Keratinocyte (primary cell): ENCODE data around the gene CAPN5. TPM values are rescaled to one million over a fixed set of nuclear protein-coding genes. Genes with fewer than 3 reads are reported as not detected.

ENCODE experiments used
- DNase-seq: peaks from one replicate; pipeline ENCODE4 v3.0.0-alpha.2; 2011; ENCODE audit warnings: low read depth, missing footprints, low spot score
- FAIRE-seq: peaks from 2 replicates; lab custom pipeline; 2011; peaks lifted over from hg19 to GRCh38; lab: Jason Lieb, UNC
- H2AFZ ChIP-seq: 2 replicates; pipeline ENCODE4 v1.6.0; 2012; ENCODE audit warnings: low read length, control low read depth, inconsistent platforms; ENCODE audit not compliant: control insufficient read depth
- H3K27ac ChIP-seq: 2 replicates; pipeline ENCODE4 v1.5.1; 2011; ENCODE audit warnings: low read length; ENCODE audit not compliant: control insufficient read depth, insufficient read depth
- H3K27me3 ChIP-seq: 3 replicates; pipeline ENCODE4 v1.6.0; 2011; ENCODE audit warnings: low read length; ENCODE audit not compliant: control insufficient read depth, insufficient read depth; ENCODE audit errors: extremely low read depth
- H3K36me3 ChIP-seq, 2 experiments: 2 replicates in 1 of 2; 3 replicates in 1 of 2; pipeline ENCODE4 v1.5.1; 2011; ENCODE audit warnings: low read length in 2 of 2, mild to moderate bottlenecking in 1 of 2; ENCODE audit not compliant: control insufficient read depth in 2 of 2, insufficient read depth in 2 of 2; ENCODE audit errors: extremely low read depth in 1 of 2
- H3K4me1 ChIP-seq: 3 replicates; pipeline ENCODE4 v1.5.1; 2011; ENCODE audit warnings: low read length; ENCODE audit not compliant: control insufficient read depth, insufficient read depth; ENCODE audit errors: extremely low read depth
- H3K4me2 ChIP-seq: 3 replicates; pipeline ENCODE4 v1.6.0; 2011; ENCODE audit warnings: low read depth, low read length; ENCODE audit not compliant: control insufficient read depth, insufficient read depth; ENCODE audit errors: extremely low read depth
- H3K4me3 ChIP-seq, 3 experiments: fragments of 200-600 bp in 1 of 3; sonication (generic) in 1 of 3; 2 replicates in 2 of 3; 3 replicates in 1 of 3; pipeline ENCODE4 v1.5.1; 2011 to 2016; ENCODE audit warnings: low read length in 3 of 3, mild to moderate bottlenecking in 3 of 3, control low read depth in 2 of 3, inconsistent platforms in 1 of 3, low read depth in 1 of 3, mixed read lengths in 1 of 3, mixed run types in 1 of 3, moderate library complexity in 1 of 3; ENCODE audit not compliant: control insufficient read depth in 2 of 3, insufficient read depth in 2 of 3; ENCODE audit errors: extremely low read depth in 1 of 3
- H3K79me2 ChIP-seq: 2 replicates; pipeline ENCODE4 v1.6.0; 2012; ENCODE audit warnings: low read length; ENCODE audit not compliant: control insufficient read depth, insufficient read depth
- H3K9ac ChIP-seq: 3 replicates; pipeline ENCODE4 v1.6.0; 2011; ENCODE audit warnings: low read length; ENCODE audit not compliant: control insufficient read depth, insufficient read depth; ENCODE audit errors: extremely low read depth
- H3K9me1 ChIP-seq: 3 replicates; pipeline ENCODE4 v1.6.0; 2011; ENCODE audit warnings: low read length; ENCODE audit not compliant: control insufficient read depth, insufficient read depth; ENCODE audit errors: extremely low read depth
- H3K9me3 ChIP-seq: 2 replicates; pipeline ENCODE4 v1.5.1; 2012; ENCODE audit warnings: low read depth, low read length; ENCODE audit not compliant: control insufficient read depth
- H4K20me1 ChIP-seq: 3 replicates; pipeline ENCODE4 v1.6.0; 2011; ENCODE audit warnings: low read length; ENCODE audit not compliant: control insufficient read depth, insufficient read depth; ENCODE audit errors: extremely low read depth
- EZH2 ChIP-seq: IDR thresholded peaks from one replicate; pipeline ENCODE4 v1.6.1; 2012; ENCODE audit warnings: inconsistent platforms, mild to moderate bottlenecking, low read length, moderate library complexity
- dilution Hi-C: fragments of 300-500 bp; cut with MboI; formaldehyde crosslinking; loops from one replicate; pipeline ENCODE4 v1.7.0; 2020; ENCODE audit warnings: low sequenced_read_pairs; ENCODE audit not compliant: extremely low pct_ligation_motif_present
- polyA plus RNA-seq, 5 experiments: library from polyadenylated mRNA; depleted of rRNA in 3 of 5; stranded (reverse) in 3 of 5; stranded (forward) in 1 of 5; unstranded in 1 of 5; fragments of >200 nt; gene quantifications; 1 replicate in 1 of 5; 2 replicates in 3 of 5; 3 replicates in 1 of 5; pipeline versions ENCODE4 v1.2.1 to v1.2.3, GENCODE V29; 2011 to 2012; ENCODE audit warnings: missing spikeins in 2 of 5, low read depth in 1 of 5, low replicate concordance in 1 of 5
- TF ChIP-seq, protein P1 (sequence below), 3 experiments: IDR thresholded peaks in 1 of 3; conservative IDR thresholded peaks in 1 of 3; optimal IDR thresholded peaks in 1 of 3; 2 replicates in 2 of 3; 3 replicates in 1 of 3; pipeline versions ENCODE3 to v1.5.1; 2011; ENCODE audit warnings: low read length in 3 of 3, mild to moderate bottlenecking in 3 of 3, moderate library complexity in 2 of 3, control low read depth in 1 of 3, inconsistent platforms in 1 of 3; ENCODE audit not compliant: insufficient read depth in 2 of 3; ENCODE audit errors: extremely low read depth in 1 of 3

The CAPN5 gene
- polyA plus RNA-seq, 1 donor (not counting 4 experiments of a cell fraction or from before 2014, with no cell fraction given): 1.2 TPM

DNA sequence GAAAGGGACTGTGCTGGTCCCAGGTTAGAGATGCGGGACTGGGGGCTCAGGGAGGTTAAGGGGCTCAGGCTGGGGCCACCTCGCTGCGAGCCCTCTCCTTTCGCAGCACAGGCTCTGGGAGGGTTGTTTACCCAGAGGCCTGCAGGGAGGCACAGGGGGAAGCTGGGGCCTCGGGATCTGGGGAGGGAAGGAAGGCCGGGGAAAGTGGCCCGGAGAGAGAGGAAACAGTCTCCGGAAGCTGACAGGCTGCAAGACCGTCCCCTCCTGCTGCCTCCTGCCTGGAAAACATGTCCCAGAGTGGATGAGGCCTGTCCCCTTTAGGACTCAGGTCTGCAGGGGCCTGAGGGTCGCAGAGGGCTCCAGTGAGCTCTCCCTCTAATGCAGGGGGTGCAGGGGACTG is 106.7 kb downstream of the CAPN5 start:
- H3K27ac ChIP-seq: no peak overlapping the region
- no peak for TF ChIP-seq EZH2
- TF ChIP-seq, protein P1, sequence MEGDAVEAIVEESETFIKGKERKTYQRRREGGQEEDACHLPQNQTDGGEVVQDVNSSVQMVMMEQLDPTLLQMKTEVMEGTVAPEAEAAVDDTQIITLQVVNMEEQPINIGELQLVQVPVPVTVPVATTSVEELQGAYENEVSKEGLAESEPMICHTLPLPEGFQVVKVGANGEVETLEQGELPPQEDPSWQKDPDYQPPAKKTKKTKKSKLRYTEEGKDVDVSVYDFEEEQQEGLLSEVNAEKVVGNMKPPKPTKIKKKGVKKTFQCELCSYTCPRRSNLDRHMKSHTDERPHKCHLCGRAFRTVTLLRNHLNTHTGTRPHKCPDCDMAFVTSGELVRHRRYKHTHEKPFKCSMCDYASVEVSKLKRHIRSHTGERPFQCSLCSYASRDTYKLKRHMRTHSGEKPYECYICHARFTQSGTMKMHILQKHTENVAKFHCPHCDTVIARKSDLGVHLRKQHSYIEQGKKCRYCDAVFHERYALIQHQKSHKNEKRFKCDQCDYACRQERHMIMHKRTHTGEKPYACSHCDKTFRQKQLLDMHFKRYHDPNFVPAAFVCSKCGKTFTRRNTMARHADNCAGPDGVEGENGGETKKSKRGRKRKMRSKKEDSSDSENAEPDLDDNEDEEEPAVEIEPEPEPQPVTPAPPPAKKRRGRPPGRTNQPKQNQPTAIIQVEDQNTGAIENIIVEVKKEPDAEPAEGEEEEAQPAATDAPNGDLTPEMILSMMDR (optimal IDR thresholded peaks at IDR 0.05 in 1 of 3, IDR thresholded peaks at IDR 0.05 in 1 of 3, conservative IDR thresholded peaks at IDR 0.05 in 1 of 3; ENCODE audit: extremely low read depth in 1 of 3, insufficient read depth in 2 of 3, low read length in 3 of 3): no peak
- no peak overlapping the region for H2AFZ ChIP-seq
- DNase-seq (no peak), FAIRE-seq (no peak)
- H4K20me1 ChIP-seq: no peaks in the 10 kb centered on the region
- dilution Hi-C loops: no loop called here
- no peak overlapping the region for H3K4me3 ChIP-seq
- no peaks in the 10 kb centered on the region for H3K9me3 ChIP-seq
- no peaks in the 10 kb centered on the region for H3K27me3 ChIP-seq
- no peak overlapping the region for H3K9ac ChIP-seq
- no peaks in the 10 kb centered on the region for H3K79me2 ChIP-seq
- no peaks in the 10 kb centered on the region for H3K4me1 ChIP-seq
- no peaks in the 10 kb centered on the region for H3K9me1 ChIP-seq
- H3K4me2 ChIP-seq: no peak overlapping the region
- no peaks in the 10 kb centered on the region for H3K36me3 ChIP-seq

DNA sequence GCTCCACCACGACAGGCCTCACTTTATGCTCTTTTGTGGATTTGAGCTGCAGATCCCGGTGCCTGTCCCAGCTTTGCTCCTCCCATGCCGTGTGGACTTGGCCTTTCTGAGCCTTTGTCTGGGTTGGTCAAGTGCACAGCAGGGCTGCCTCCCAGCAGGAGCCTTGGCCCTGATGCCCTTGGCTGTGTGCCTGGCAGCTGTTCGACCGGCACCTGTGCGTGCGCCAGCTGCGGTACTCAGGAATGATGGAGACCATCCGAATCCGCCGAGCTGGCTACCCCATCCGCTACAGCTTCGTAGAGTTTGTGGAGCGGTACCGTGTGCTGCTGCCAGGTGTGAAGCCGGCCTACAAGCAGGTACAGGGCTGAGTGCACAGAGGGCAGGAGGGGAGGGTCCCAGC is 107.8 kb downstream of the CAPN5 start:
- DNase-seq (no peak), FAIRE-seq (no peak)
- no peaks in the 10 kb centered on the region for H4K20me1 ChIP-seq
- no peaks in the 10 kb centered on the region for H3K9me1 ChIP-seq
- no peak overlapping the region for H3K9ac ChIP-seq
- H3K4me2 ChIP-seq: no peak overlapping the region
- no peak overlapping the region for H2AFZ ChIP-seq
- no peaks in the 10 kb centered on the region for H3K36me3 ChIP-seq
- no peak overlapping the region for H3K4me3 ChIP-seq
- H3K4me1 ChIP-seq: no peaks in the 10 kb centered on the region
- H3K27ac ChIP-seq: no peak overlapping the region
- TF ChIP-seq, protein P1 (optimal IDR thresholded peaks at IDR 0.05 in 1 of 3, IDR thresholded peaks at IDR 0.05 in 1 of 3, conservative IDR thresholded peaks at IDR 0.05 in 1 of 3; ENCODE audit: extremely low read depth in 1 of 3, insufficient read depth in 2 of 3, low read length in 3 of 3): no peak
- TF ChIP-seq EZH2: no peak
- H3K79me2 ChIP-seq: no peaks in the 10 kb centered on the region
- dilution Hi-C loops: no loop called here
- no peaks in the 10 kb centered on the region for H3K9me3 ChIP-seq
- no peaks in the 10 kb centered on the region for H3K27me3 ChIP-seq
